Neuronal stem cell (in vitro differentiated cells): Measurements from ENCODE around the gene NSD2.

Source experiments
- DNase-seq: peaks from one replicate; pipeline ENCODE4 v3.0.0-alpha.2; 2013; ENCODE audit warnings: low spot score
- H2AFZ ChIP-seq: one replicate; pipeline ENCODE4 v1.6.1; 2013; ENCODE audit warnings: mild to moderate bottlenecking, low read length, inconsistent platforms
- H2AK5ac ChIP-seq: 2 replicates; pipeline ENCODE4 v1.6.1; 2013; ENCODE audit warnings: low read depth, mild to moderate bottlenecking, inconsistent platforms, low read length, moderate library complexity, mixed read lengths
- H2BK120ac ChIP-seq: 2 replicates; pipeline ENCODE4 v1.6.1; 2013; ENCODE audit warnings: low read depth, mild to moderate bottlenecking, inconsistent platforms, low read length, moderate library complexity, mixed read lengths
- H2BK12ac ChIP-seq: one replicate; pipeline ENCODE4 v1.6.1; 2013; ENCODE audit warnings: low read length, inconsistent platforms
- H2BK15ac ChIP-seq: 2 replicates; pipeline ENCODE4 v1.6.1; 2013; ENCODE audit warnings: mild to moderate bottlenecking, low read length, inconsistent platforms, mixed read lengths
- H2BK5ac ChIP-seq: one replicate; pipeline ENCODE4 v1.6.1; 2013; ENCODE audit warnings: inconsistent platforms, mild to moderate bottlenecking, low read length, moderate library complexity
- H3K14ac ChIP-seq: one replicate; pipeline ENCODE4 v1.6.1; 2013; ENCODE audit warnings: low read length, inconsistent platforms
- H3K18ac ChIP-seq: 2 replicates; pipeline ENCODE4 v1.6.1; 2013; ENCODE audit warnings: low read length, inconsistent platforms
- H3K23ac ChIP-seq: 2 replicates; pipeline ENCODE4 v1.6.1; 2013; ENCODE audit warnings: low read depth, mild to moderate bottlenecking, mixed read lengths, low read length, inconsistent platforms; ENCODE audit not compliant: poor library complexity
- H3K27ac ChIP-seq: replicated peaks from 3 replicates; pipeline ENCODE4 v1.5.1; 2013; ENCODE audit warnings: low read length, inconsistent platforms
- H3K27me3 ChIP-seq, 3 experiments: 2 replicates each; pipeline ENCODE4 v1.6.1; 2013; ENCODE audit warnings: low read length in 3 of 3, mild to moderate bottlenecking in 2 of 3, inconsistent platforms in 1 of 3, low read depth in 1 of 3, mixed read lengths in 1 of 3, moderate library complexity in 1 of 3; ENCODE audit not compliant: control insufficient read depth in 3 of 3, insufficient read depth in 3 of 3
- H3K36me3 ChIP-seq, 2 donors: replicated peaks in 1 of 2; 2 replicates each; pipeline ENCODE4 v1.6.1; 2013; ENCODE audit warnings: low read length in 2 of 2; ENCODE audit not compliant: control insufficient read depth in 2 of 2, insufficient read depth in 2 of 2
- H3K4ac ChIP-seq: 2 replicates; pipeline ENCODE4 v1.6.1; 2013; ENCODE audit warnings: inconsistent platforms, mild to moderate bottlenecking, low read length, moderate library complexity
- H3K4me1 ChIP-seq, 2 donors: 1 replicate in 1 of 2; 2 replicates in 1 of 2; pipeline ENCODE4 v1.6.1; 2013; ENCODE audit warnings: low read length in 2 of 2, low read depth in 1 of 2; ENCODE audit not compliant: control insufficient read depth in 2 of 2, insufficient read depth in 1 of 2
- H3K4me2 ChIP-seq: one replicate; pipeline ENCODE4 v1.6.1; 2013; ENCODE audit warnings: mild to moderate bottlenecking, low read length, inconsistent platforms; ENCODE audit not compliant: insufficient read depth, poor library complexity, severe bottlenecking
- H3K4me3 ChIP-seq, 2 donors: 2 replicates each; pipeline ENCODE4 v1.5.1; 2013; ENCODE audit warnings: low read length in 2 of 2, mild to moderate bottlenecking in 2 of 2, inconsistent platforms in 1 of 2, moderate library complexity in 1 of 2
- H3K79me1 ChIP-seq: one replicate; pipeline ENCODE4 v1.6.1; 2013; ENCODE audit warnings: low read depth, mild to moderate bottlenecking, inconsistent platforms, low read length, moderate library complexity
- H3K9ac ChIP-seq: one replicate; pipeline ENCODE4 v1.6.1; 2013; ENCODE audit warnings: mild to moderate bottlenecking, low read depth, low read length, inconsistent platforms; ENCODE audit not compliant: poor library complexity
- H3K9me3 ChIP-seq, 2 donors: replicated peaks in 1 of 2; 2 replicates each; pipeline versions ENCODE3 to v1.6.1; 2013; ENCODE audit warnings: low read length in 2 of 2, mild to moderate bottlenecking in 2 of 2, inconsistent platforms in 1 of 2, low read depth in 1 of 2, mixed read lengths in 1 of 2, moderate library complexity in 1 of 2; ENCODE audit not compliant: control insufficient read depth in 2 of 2, insufficient read depth in 1 of 2
- H4K8ac ChIP-seq: one replicate; pipeline ENCODE4 v1.6.1; 2013; ENCODE audit warnings: low read depth, mild to moderate bottlenecking, inconsistent platforms, low read length, moderate library complexity
- H4K91ac ChIP-seq: one replicate; pipeline ENCODE4 v1.6.1; 2013; ENCODE audit warnings: low read length, low read depth, mild to moderate bottlenecking, inconsistent platforms; ENCODE audit not compliant: poor library complexity
- WGBS, 2 donors: extraction: QIAGEN DNeasy Blood & Tissue Kit; methylation state at CpG; one replicate each; pipeline ENCODE4 v1.1.7; 2013; ENCODE audit warnings: missing lambda C conversion rate in 2 of 2, mixed read lengths in 1 of 2; ENCODE audit not compliant: insufficient read length in 2 of 2, insufficient replicate concordance in 1 of 2; ENCODE audit errors: extremely low coverage in 2 of 2; 5-methylcytosine and 5-hydroxymethylcytosine counted together

The NSD2 gene

GRCh38 chr4:1983846-1984405 lies 112.7 kb downstream of the NSD2 start:
- Histone ChIP-seq H2BK12ac (no peak overlapping the region), H2AK5ac (no peak overlapping the region), H3K9ac (no peak overlapping the region), H3K27me3 (no peaks in the 10 kb centered on the region), H2BK5ac (peak overlapping the region; percentile 39), H3K36me3 (peaks cover 57 to 98% of the 10 kb centered on the region in 2 donors), H3K18ac (no peak overlapping the region), H4K8ac (peak overlapping the region; percentile 43), H4K91ac (peak overlapping the region; percentile 72), H2AFZ (no peak overlapping the region), H3K4me2 (no peak overlapping the region), H2BK120ac (no peak overlapping the region), H3K79me1 (peaks cover 9% of the 10 kb centered on the region), H3K9me3 (no peaks in the 10 kb centered on the region), H3K27ac (no peak overlapping the region), H3K4ac (no peak overlapping the region), H3K4me1 (no peaks in the 10 kb centered on the region), H2BK15ac (no peak overlapping the region), H3K23ac (peak overlapping the region; percentile 85), H3K4me3 (no peak overlapping the region), H3K14ac (no peak overlapping the region)
- WGBS, 2 donors: no CpG with 5 or more reads among the region's 21 CpGs
- DNase-seq: no peak

- Histone ChIP-seq H3K4me2 (no peak overlapping the region), H2BK120ac (no peak overlapping the region), H3K4me1 (no peaks in the 10 kb centered on the region), H3K79me1 (peaks cover 9% of the 10 kb centered on the region), H3K27me3 (no peaks in the 10 kb centered on the region), H3K9me3 (no peaks in the 10 kb centered on the region), H3K4me3 (no peak overlapping the region), H2AFZ (no peak overlapping the region), H3K36me3 (peaks cover 56 to 98% of the 10 kb centered on the region in 2 donors), H2AK5ac (no peak overlapping the region), H3K27ac (no peak overlapping the region), H3K9ac (no peak overlapping the region), H3K4ac (no peak overlapping the region), H3K23ac (no peak overlapping the region), H3K18ac (peak overlapping the region; percentile 28), H4K91ac (no peak overlapping the region), H4K8ac (no peak overlapping the region), H2BK5ac (peak overlapping the region; percentile 39), H2BK15ac (no peak overlapping the region), H2BK12ac (peak overlapping the region; percentile 41), H3K14ac (no peak overlapping the region)
- WGBS, 2 donors: no CpG with 5 or more reads among the region's 27 CpGs
- no peak for DNase-seq
These were observed 113.4 kb downstream of the NSD2 start for GRCh38 chr4:1984406-1985191.

- H2AK5ac ChIP-seq: no peak overlapping the region
- H2BK5ac ChIP-seq: no peak overlapping the region
- no peak overlapping the region for H3K14ac ChIP-seq
- no peaks in the 10 kb centered on the region for H3K9me3 ChIP-seq
- no peak overlapping the region for H4K8ac ChIP-seq
- peaks cover 8% of the 10 kb centered on the region for H3K79me1 ChIP-seq
- H4K91ac ChIP-seq: no peak overlapping the region
- H3K4me1 ChIP-seq: no peaks in the 10 kb centered on the region
- H3K4me2 ChIP-seq: no peak overlapping the region
- H2BK15ac ChIP-seq: no peak overlapping the region
- no peak overlapping the region for H2AFZ ChIP-seq
- H3K27ac ChIP-seq: no peak overlapping the region
- DNase-seq: no peak
- peaks cover 55 to 98% of the 10 kb centered on the region in 2 donors for H3K36me3 ChIP-seq
- no peak overlapping the region for H3K4me3 ChIP-seq
- WGBS, 2 donors: no CpG with 5 or more reads among the region's 14 CpGs
- H3K4ac ChIP-seq: no peak overlapping the region
- no peak overlapping the region for H3K23ac ChIP-seq
- no peak overlapping the region for H3K9ac ChIP-seq
- no peak overlapping the region for H3K18ac ChIP-seq
- no peak overlapping the region for H2BK12ac ChIP-seq
- no peak overlapping the region for H2BK120ac ChIP-seq
- H3K27me3 ChIP-seq: no peaks in the 10 kb centered on the region
These were observed 114.1 kb downstream of the NSD2 start for GRCh38 chr4:1985294-1985693.

DNA sequence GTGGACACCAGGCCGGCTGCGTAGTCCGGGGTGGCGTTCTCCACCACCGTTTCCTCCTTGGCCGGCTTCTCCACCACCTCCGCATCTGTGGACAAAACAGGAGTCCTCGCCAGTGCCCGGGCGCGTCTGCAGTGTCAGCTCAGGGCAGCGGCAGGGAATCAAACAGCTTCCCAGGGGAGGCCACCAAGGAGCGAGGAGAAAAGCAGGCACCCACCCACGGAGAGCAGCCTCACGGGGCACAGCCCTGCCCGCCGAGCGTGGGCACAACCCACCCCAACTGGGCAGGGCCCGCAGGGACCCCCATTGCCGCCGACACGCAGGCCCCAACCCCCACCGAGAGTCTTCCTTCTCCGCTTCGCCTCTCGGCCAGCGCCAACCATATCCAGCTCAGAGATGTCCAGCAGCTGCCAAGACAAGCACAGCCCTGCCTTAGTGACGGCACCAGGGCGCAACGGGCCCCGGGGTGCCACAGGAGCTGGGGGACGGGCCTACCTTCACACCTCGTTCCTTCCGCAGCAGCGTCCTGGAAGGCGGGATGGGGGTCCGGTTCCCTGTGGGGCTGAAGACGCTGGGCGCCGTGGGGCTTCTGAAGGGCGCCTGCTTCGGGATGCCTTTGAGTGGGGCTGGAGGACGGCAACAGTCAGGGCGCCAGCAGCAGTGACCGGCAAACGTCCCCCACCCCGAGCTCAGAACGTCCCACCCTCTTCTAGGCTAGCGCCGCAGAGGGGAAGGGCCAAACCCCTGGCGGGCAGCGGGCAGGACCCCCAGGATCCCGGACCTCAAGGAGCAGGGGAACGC lies 114.8 kb downstream of the NSD2 start:
- H3K9ac ChIP-seq: no peak overlapping the region
- no peaks in the 10 kb centered on the region for H3K9me3 ChIP-seq
- DNase-seq: no peak
- H3K36me3 ChIP-seq: peaks cover 56 to 98% of the 10 kb centered on the region in 2 donors
- no peak overlapping the region for H3K4ac ChIP-seq
- H2AFZ ChIP-seq: no peak overlapping the region
- WGBS, 2 donors: no CpG with 5 or more reads among the region's 54 CpGs
- no peak overlapping the region for H2BK12ac ChIP-seq
- H3K27me3 ChIP-seq: no peaks in the 10 kb centered on the region
- no peak overlapping the region for H2BK120ac ChIP-seq
- no peak overlapping the region for H3K4me2 ChIP-seq
- H3K27ac ChIP-seq: no peak overlapping the region
- no peak overlapping the region for H4K91ac ChIP-seq
- H3K4me1 ChIP-seq: no peaks in the 10 kb centered on the region
- H3K79me1 ChIP-seq: peaks cover 11% of the 10 kb centered on the region
- H3K23ac ChIP-seq: peak overlapping the region; percentile 73
- peak overlapping the region; percentile 38 for H3K18ac ChIP-seq
- no peak overlapping the region for H2AK5ac ChIP-seq
- no peak overlapping the region for H3K14ac ChIP-seq
- no peak overlapping the region for H3K4me3 ChIP-seq
- no peak overlapping the region for H2BK15ac ChIP-seq
- H4K8ac ChIP-seq: no peak overlapping the region
- H2BK5ac ChIP-seq: no peak overlapping the region
